ENCODE measurements around the gene PHETA1.

- no peak for TF ChIP-seq CTCF (IDR thresholded peaks at IDR 0.05)
- TF ChIP-seq POLR2A (IDR thresholded peaks at IDR 0.05; ENCODE audit: low read length) = no peak
- no peak for TF ChIP-seq RFX5 (IDR thresholded peaks at IDR 0.05)
- no peak for TF ChIP-seq MAX (IDR thresholded peaks at IDR 0.05)
- no peak for TF ChIP-seq MYC (IDR thresholded peaks at IDR 0.05; ENCODE audit: borderline replicate concordance, low read length)
- TF ChIP-seq KDM5A (IDR thresholded peaks at IDR 0.05) = no peak
- TF ChIP-seq ESRRA (IDR thresholded peaks at IDR 0.05; ENCODE audit: borderline replicate concordance, low read length) = no peak
- no peak for TF ChIP-seq HDAC2 (IDR thresholded peaks at IDR 0.05)
- TF ChIP-seq ZNF302 (CRISPR knock-in tag; IDR thresholded peaks at IDR 0.05) = no peak
- no peak for TF ChIP-seq REST (IDR thresholded peaks at IDR 0.05)
Observed at GRCh38 chr12:111339321-111339938, 29.5 kb downstream of the PHETA1 start.

Measured in A549 (cell line).